SK-N-SH (cell line): ENCODE measurements around the gene SP2.

Source experiments
- RCOR1 ChIP-seq: fragments of 150-350 bp; IDR thresholded peaks from 2 replicates; pipeline ENCODE4 v1.6.1; 2017; ENCODE audit warnings: antibody characterized with exemption, low read length
- RFX5 ChIP-seq: IDR thresholded peaks from 2 replicates; pipeline ENCODE4 v1.6.1; 2012; ENCODE audit warnings: mild to moderate bottlenecking, improper control_type of control experiment, low read length
- SMC3 ChIP-seq: IDR thresholded peaks from 2 replicates; pipeline ENCODE4 v1.6.1; 2012; ENCODE audit warnings: low read depth, low read length, improper control_type of control experiment
- TAF1 ChIP-seq: IDR thresholded peaks from 2 replicates; pipeline ENCODE4 v1.6.1; 2012; ENCODE audit warnings: low read depth, mild to moderate bottlenecking, low read length, moderate library complexity, borderline replicate concordance
- TF ChIP-seq, protein P1 (sequence below): fragments of 200-600 bp; sonication (generic); IDR thresholded peaks from 2 replicates; pipeline ENCODE4 v1.6.1; 2017; ENCODE audit warnings: antibody characterized with exemption, mild to moderate bottlenecking, moderate library complexity
- TF ChIP-seq, protein P2 (sequence below): IDR thresholded peaks from 2 replicates; pipeline ENCODE4; 2012
- TF ChIP-seq, protein P3 (sequence below): fragments of 150-350 bp; IDR thresholded peaks from 2 replicates; pipeline ENCODE4 v1.6.1; 2016; ENCODE audit warnings: mild to moderate bottlenecking, low read depth, low read length
- TF ChIP-seq, protein P4 (sequence below): IDR thresholded peaks from 2 replicates; pipeline ENCODE4 v1.4.0; 2012; ENCODE audit warnings: low read depth

DNA sequence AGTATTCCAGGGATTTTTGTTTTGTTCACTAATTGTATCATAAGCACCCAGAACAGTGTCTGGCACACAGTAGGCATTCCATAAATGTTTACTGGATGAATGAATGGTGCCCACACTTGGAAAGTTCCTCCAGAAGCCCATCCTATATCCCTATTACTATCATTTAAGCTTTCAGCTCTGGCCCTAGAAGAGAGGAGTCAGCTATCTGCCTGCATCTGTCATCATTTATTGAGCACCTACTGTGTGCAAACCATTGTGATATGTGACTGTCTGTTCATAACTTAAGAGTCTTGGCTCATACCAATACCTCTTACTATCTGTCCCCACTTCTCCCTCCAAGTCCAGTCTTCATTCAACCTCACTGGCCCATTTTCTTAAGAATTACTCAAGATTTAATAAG is 25.0 kb upstream of the SP2 start:
- no peak for TF ChIP-seq SMC3
- no peak for TF ChIP-seq TAF1
- no peak for TF ChIP-seq RFX5
- TF ChIP-seq, protein P1, sequence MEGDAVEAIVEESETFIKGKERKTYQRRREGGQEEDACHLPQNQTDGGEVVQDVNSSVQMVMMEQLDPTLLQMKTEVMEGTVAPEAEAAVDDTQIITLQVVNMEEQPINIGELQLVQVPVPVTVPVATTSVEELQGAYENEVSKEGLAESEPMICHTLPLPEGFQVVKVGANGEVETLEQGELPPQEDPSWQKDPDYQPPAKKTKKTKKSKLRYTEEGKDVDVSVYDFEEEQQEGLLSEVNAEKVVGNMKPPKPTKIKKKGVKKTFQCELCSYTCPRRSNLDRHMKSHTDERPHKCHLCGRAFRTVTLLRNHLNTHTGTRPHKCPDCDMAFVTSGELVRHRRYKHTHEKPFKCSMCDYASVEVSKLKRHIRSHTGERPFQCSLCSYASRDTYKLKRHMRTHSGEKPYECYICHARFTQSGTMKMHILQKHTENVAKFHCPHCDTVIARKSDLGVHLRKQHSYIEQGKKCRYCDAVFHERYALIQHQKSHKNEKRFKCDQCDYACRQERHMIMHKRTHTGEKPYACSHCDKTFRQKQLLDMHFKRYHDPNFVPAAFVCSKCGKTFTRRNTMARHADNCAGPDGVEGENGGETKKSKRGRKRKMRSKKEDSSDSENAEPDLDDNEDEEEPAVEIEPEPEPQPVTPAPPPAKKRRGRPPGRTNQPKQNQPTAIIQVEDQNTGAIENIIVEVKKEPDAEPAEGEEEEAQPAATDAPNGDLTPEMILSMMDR: no peak
- TF ChIP-seq, protein P2, sequence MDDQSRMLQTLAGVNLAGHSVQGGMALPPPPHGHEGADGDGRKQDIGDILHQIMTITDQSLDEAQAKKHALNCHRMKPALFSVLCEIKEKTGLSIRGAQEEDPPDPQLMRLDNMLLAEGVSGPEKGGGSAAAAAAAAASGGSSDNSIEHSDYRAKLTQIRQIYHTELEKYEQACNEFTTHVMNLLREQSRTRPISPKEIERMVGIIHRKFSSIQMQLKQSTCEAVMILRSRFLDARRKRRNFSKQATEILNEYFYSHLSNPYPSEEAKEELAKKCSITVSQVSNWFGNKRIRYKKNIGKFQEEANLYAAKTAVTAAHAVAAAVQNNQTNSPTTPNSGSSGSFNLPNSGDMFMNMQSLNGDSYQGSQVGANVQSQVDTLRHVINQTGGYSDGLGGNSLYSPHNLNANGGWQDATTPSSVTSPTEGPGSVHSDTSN: no peak
- TF ChIP-seq, protein P3, sequence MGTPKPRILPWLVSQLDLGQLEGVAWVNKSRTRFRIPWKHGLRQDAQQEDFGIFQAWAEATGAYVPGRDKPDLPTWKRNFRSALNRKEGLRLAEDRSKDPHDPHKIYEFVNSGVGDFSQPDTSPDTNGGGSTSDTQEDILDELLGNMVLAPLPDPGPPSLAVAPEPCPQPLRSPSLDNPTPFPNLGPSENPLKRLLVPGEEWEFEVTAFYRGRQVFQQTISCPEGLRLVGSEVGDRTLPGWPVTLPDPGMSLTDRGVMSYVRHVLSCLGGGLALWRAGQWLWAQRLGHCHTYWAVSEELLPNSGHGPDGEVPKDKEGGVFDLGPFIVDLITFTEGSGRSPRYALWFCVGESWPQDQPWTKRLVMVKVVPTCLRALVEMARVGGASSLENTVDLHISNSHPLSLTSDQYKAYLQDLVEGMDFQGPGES: no peak
- no peak for TF ChIP-seq RCOR1
- TF ChIP-seq, protein P4, sequence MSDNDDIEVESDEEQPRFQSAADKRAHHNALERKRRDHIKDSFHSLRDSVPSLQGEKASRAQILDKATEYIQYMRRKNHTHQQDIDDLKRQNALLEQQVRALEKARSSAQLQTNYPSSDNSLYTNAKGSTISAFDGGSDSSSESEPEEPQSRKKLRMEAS: no peak
